ENCODE measurements around the gene PCSK6.

PCSK6 gene

DNA sequence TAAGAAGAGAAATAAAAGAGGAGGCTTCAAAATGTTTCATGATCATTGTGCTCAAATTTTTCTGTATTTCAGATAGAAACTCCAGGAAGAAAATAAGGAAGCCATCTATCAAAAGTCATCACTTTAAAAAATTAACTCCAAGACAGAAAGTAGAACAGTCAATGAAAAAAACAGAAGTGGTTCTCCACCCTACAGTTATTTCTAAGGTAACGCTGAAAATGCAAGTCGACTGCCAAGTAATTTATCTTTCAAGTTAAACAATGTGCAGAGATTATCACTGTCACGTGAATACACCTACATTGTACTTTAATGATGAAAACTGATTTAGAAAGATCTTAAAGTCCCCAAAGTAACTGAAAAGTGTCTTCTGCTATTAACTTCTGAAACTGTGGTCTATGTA, 115.9 kb downstream of the PCSK6 start:
- no peak overlapping the region for H2BK5ac ChIP-seq (ENCODE audit: low read length)

GRCh38 chr15:101372960-101373525, 116.5 kb downstream of the PCSK6 start:
- H2AFZ ChIP-seq (ENCODE audit: low read length): no peak overlapping the region
- no peak overlapping the region for H3K14ac ChIP-seq (ENCODE audit: low read length)
- peaks cover 0 to 18% of the 10 kb centered on the region in 2 donors for H3K4me1 ChIP-seq (ENCODE audit: control insufficient read depth in 2 of 2, insufficient read depth in 1 of 2, low read depth in 1 of 2, low read length in 2 of 2)
- no peak overlapping the region for H2BK120ac ChIP-seq (ENCODE audit: low read depth, low read length)
- no peak overlapping the region for H4K91ac ChIP-seq (ENCODE audit: low read depth, low read length, poor library complexity)
- H4K8ac ChIP-seq (ENCODE audit: low read depth, low read length): no peak overlapping the region
- H3K27me3 ChIP-seq (ENCODE audit: control insufficient read depth in 3 of 3, insufficient read depth in 3 of 3, low read depth in 1 of 3, low read length in 3 of 3): no peaks in the 10 kb centered on the region
- H3K23ac ChIP-seq (ENCODE audit: low read depth, low read length, poor library complexity): no peak overlapping the region
- DNase-seq (ENCODE audit: low spot score): no peak
- no peak overlapping the region for H3K9ac ChIP-seq (ENCODE audit: low read depth, low read length, poor library complexity)
- no peak overlapping the region for H3K4ac ChIP-seq (ENCODE audit: low read length)
- H3K79me1 ChIP-seq (ENCODE audit: low read depth, low read length): no peaks in the 10 kb centered on the region
- H2BK5ac ChIP-seq (ENCODE audit: low read length): no peak overlapping the region
- no CpG with 5 or more reads among the region's 11 CpGs for WGBS, 2 donors (ENCODE audit: extremely low coverage in 2 of 2, insufficient read length in 2 of 2, insufficient replicate concordance in 1 of 2)
- no peak overlapping the region for H2AK5ac ChIP-seq (ENCODE audit: low read depth, low read length)
- H2BK12ac ChIP-seq (ENCODE audit: low read length): no peak overlapping the region
- no peak overlapping the region for H2BK15ac ChIP-seq (ENCODE audit: low read length)
- no peak overlapping the region for H3K27ac ChIP-seq (replicated peaks; ENCODE audit: low read length)
- no peaks in the 10 kb centered on the region for H3K36me3 ChIP-seq (replicated peaks in 1 of 2; ENCODE audit: control insufficient read depth in 2 of 2, insufficient read depth in 2 of 2, low read length in 2 of 2)
- H3K9me3 ChIP-seq (replicated peaks in 1 of 2; ENCODE audit: control insufficient read depth in 2 of 2, insufficient read depth in 1 of 2, low read depth in 1 of 2, low read length in 2 of 2): no peaks in the 10 kb centered on the region
- H3K18ac ChIP-seq (ENCODE audit: low read length): no peak overlapping the region
- H3K4me3 ChIP-seq (ENCODE audit: low read length in 2 of 2): no peak overlapping the region
- H3K4me2 ChIP-seq (ENCODE audit: insufficient read depth, low read length, poor library complexity, severe bottlenecking): no peak overlapping the region

More for the DNA sequence above, 115.9 kb downstream of the PCSK6 start:
- H2BK15ac ChIP-seq (ENCODE audit: low read length): no peak overlapping the region
- no peak overlapping the region for H3K4ac ChIP-seq (ENCODE audit: low read length)
- H3K23ac ChIP-seq (ENCODE audit: low read depth, low read length, poor library complexity): no peak overlapping the region
- no peaks in the 10 kb centered on the region for H3K36me3 ChIP-seq (replicated peaks in 1 of 2; ENCODE audit: control insufficient read depth in 2 of 2, insufficient read depth in 2 of 2, low read length in 2 of 2)
- no peak for DNase-seq (ENCODE audit: low spot score)
- no peaks in the 10 kb centered on the region for H3K9me3 ChIP-seq (replicated peaks in 1 of 2; ENCODE audit: control insufficient read depth in 2 of 2, insufficient read depth in 1 of 2, low read depth in 1 of 2, low read length in 2 of 2)
- H3K14ac ChIP-seq (ENCODE audit: low read length): no peak overlapping the region
- no peak overlapping the region for H3K18ac ChIP-seq (ENCODE audit: low read length)
- H2AFZ ChIP-seq (ENCODE audit: low read length): no peak overlapping the region
- no peak overlapping the region for H3K9ac ChIP-seq (ENCODE audit: low read depth, low read length, poor library complexity)
- no peak overlapping the region for H3K4me3 ChIP-seq (ENCODE audit: low read length in 2 of 2)
- no peaks in the 10 kb centered on the region for H3K27me3 ChIP-seq (ENCODE audit: control insufficient read depth in 3 of 3, insufficient read depth in 3 of 3, low read depth in 1 of 3, low read length in 3 of 3)
- H3K4me2 ChIP-seq (ENCODE audit: insufficient read depth, low read length, poor library complexity, severe bottlenecking): no peak overlapping the region
- no peak overlapping the region for H2BK12ac ChIP-seq (ENCODE audit: low read length)
- no peak overlapping the region for H2BK120ac ChIP-seq (ENCODE audit: low read depth, low read length)
- peaks cover 0 to 18% of the 10 kb centered on the region in 2 donors for H3K4me1 ChIP-seq (ENCODE audit: control insufficient read depth in 2 of 2, insufficient read depth in 1 of 2, low read depth in 1 of 2, low read length in 2 of 2)
- H4K91ac ChIP-seq (ENCODE audit: low read depth, low read length, poor library complexity): no peak overlapping the region
- no peak overlapping the region for H4K8ac ChIP-seq (ENCODE audit: low read depth, low read length)
- no CpG with 5 or more reads among the region's 3 CpGs for WGBS, 2 donors (ENCODE audit: extremely low coverage in 2 of 2, insufficient read length in 2 of 2, insufficient replicate concordance in 1 of 2)
- H2AK5ac ChIP-seq (ENCODE audit: low read depth, low read length): no peak overlapping the region
- H3K79me1 ChIP-seq (ENCODE audit: low read depth, low read length): no peaks in the 10 kb centered on the region
- no peak overlapping the region for H3K27ac ChIP-seq (replicated peaks; ENCODE audit: low read length)

DNA sequence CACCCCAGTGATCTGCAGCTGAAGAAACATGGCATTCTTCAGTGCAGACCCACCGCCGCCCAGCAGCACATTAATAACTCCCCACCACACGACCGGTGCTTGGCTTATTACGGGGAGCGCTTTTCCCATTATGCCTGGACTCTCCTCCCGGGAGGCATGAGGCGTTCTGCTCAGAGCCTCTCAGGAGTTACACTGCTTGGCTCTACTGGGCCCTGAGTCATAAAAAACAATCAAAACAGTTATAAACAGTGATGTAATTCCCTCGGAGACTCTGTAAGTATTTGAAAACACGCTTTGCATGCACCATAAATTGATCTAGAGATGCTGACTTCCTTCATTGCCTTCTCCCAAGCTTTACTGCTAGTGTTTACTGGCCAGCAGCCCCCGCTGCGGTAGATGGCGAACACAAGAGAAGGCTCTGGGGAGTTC, 117.3 kb downstream of the PCSK6 start:
- H3K79me1 ChIP-seq (ENCODE audit: low read depth, low read length): no peaks in the 10 kb centered on the region
- H3K4me1 ChIP-seq (ENCODE audit: control insufficient read depth in 2 of 2, insufficient read depth in 1 of 2, low read depth in 1 of 2, low read length in 2 of 2): peaks cover 0 to 18% of the 10 kb centered on the region in 2 donors
- no peak overlapping the region for H4K8ac ChIP-seq (ENCODE audit: low read depth, low read length)
- H2BK120ac ChIP-seq (ENCODE audit: low read depth, low read length): no peak overlapping the region
- no peak overlapping the region for H3K27ac ChIP-seq (replicated peaks; ENCODE audit: low read length)
- WGBS, 2 donors (ENCODE audit: extremely low coverage in 2 of 2, insufficient read length in 2 of 2, insufficient replicate concordance in 1 of 2): no CpG with 5 or more reads among the region's 13 CpGs
- H3K9me3 ChIP-seq (replicated peaks in 1 of 2; ENCODE audit: control insufficient read depth in 2 of 2, insufficient read depth in 1 of 2, low read depth in 1 of 2, low read length in 2 of 2): no peaks in the 10 kb centered on the region
- H2BK15ac ChIP-seq (ENCODE audit: low read length): no peak overlapping the region
- no peak for DNase-seq (ENCODE audit: low spot score)
- H2BK5ac ChIP-seq (ENCODE audit: low read length): no peak overlapping the region
- no peak overlapping the region for H4K91ac ChIP-seq (ENCODE audit: low read depth, low read length, poor library complexity)
- H3K9ac ChIP-seq (ENCODE audit: low read depth, low read length, poor library complexity): no peak overlapping the region
- no peak overlapping the region for H3K18ac ChIP-seq (ENCODE audit: low read length)
- peak overlapping the region; percentile 56 for H3K14ac ChIP-seq (ENCODE audit: low read length)
- no peaks in the 10 kb centered on the region for H3K27me3 ChIP-seq (ENCODE audit: control insufficient read depth in 3 of 3, insufficient read depth in 3 of 3, low read depth in 1 of 3, low read length in 3 of 3)
- peak overlapping the region; percentile 19 for H3K4ac ChIP-seq (ENCODE audit: low read length)
- H3K23ac ChIP-seq (ENCODE audit: low read depth, low read length, poor library complexity): no peak overlapping the region
- H2AFZ ChIP-seq (ENCODE audit: low read length): no peak overlapping the region
- no peaks in the 10 kb centered on the region for H3K36me3 ChIP-seq (replicated peaks in 1 of 2; ENCODE audit: control insufficient read depth in 2 of 2, insufficient read depth in 2 of 2, low read length in 2 of 2)
- no peak overlapping the region for H3K4me3 ChIP-seq (ENCODE audit: low read length in 2 of 2)
- peak overlapping the region; percentile 62 for H2AK5ac ChIP-seq (ENCODE audit: low read depth, low read length)
- H2BK12ac ChIP-seq (ENCODE audit: low read length): no peak overlapping the region
- no peak overlapping the region for H3K4me2 ChIP-seq (ENCODE audit: insufficient read depth, low read length, poor library complexity, severe bottlenecking)

DNA sequence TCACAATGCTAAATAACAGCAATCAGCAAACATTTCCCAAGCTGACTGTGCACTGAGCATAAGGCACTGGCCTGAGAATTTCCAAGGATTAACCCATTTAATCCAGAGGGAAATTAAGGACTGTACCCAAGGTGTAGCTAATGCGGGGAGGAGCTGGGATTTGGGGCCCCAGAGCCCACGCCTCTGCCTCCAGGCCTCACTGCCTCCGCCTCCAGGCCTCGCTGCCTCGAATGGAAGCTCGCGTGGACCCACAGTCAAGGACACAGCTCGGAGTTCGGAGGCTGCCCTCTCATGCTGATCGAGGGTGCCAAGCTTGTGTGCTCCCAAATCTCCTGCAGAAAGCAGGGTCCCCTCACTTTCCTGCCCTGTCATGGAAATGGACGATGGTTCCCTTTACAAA, 118.0 kb downstream of the PCSK6 start:
- no peak overlapping the region for H3K4ac ChIP-seq (ENCODE audit: low read length)
- no peak overlapping the region for H2BK15ac ChIP-seq (ENCODE audit: low read length)
- H4K91ac ChIP-seq (ENCODE audit: low read depth, low read length, poor library complexity): no peak overlapping the region
- no peak overlapping the region for H2BK120ac ChIP-seq (ENCODE audit: low read depth, low read length)
- peaks cover 0 to 22% of the 10 kb centered on the region in 2 donors for H3K4me1 ChIP-seq (ENCODE audit: control insufficient read depth in 2 of 2, insufficient read depth in 1 of 2, low read depth in 1 of 2, low read length in 2 of 2)
- no peaks in the 10 kb centered on the region for H3K79me1 ChIP-seq (ENCODE audit: low read depth, low read length)
- H2BK12ac ChIP-seq (ENCODE audit: low read length): peak overlapping the region; percentile 53
- DNase-seq (ENCODE audit: low spot score): no peak
- no peak overlapping the region for H2AFZ ChIP-seq (ENCODE audit: low read length)
- no peak overlapping the region for H3K14ac ChIP-seq (ENCODE audit: low read length)
- no peak overlapping the region for H3K27ac ChIP-seq (replicated peaks; ENCODE audit: low read length)
- H4K8ac ChIP-seq (ENCODE audit: low read depth, low read length): no peak overlapping the region
- no peak overlapping the region for H2BK5ac ChIP-seq (ENCODE audit: low read length)
- H3K36me3 ChIP-seq (replicated peaks in 1 of 2; ENCODE audit: control insufficient read depth in 2 of 2, insufficient read depth in 2 of 2, low read length in 2 of 2): no peaks in the 10 kb centered on the region
- H3K9ac ChIP-seq (ENCODE audit: low read depth, low read length, poor library complexity): no peak overlapping the region
- H3K18ac ChIP-seq (ENCODE audit: low read length): peak overlapping the region; percentile 93
- H3K4me3 ChIP-seq (ENCODE audit: low read length in 2 of 2): no peak overlapping the region
- H2AK5ac ChIP-seq (ENCODE audit: low read depth, low read length): no peak overlapping the region
- H3K9me3 ChIP-seq (replicated peaks in 1 of 2; ENCODE audit: control insufficient read depth in 2 of 2, insufficient read depth in 1 of 2, low read depth in 1 of 2, low read length in 2 of 2): no peaks in the 10 kb centered on the region
- H3K4me2 ChIP-seq (ENCODE audit: insufficient read depth, low read length, poor library complexity, severe bottlenecking): no peak overlapping the region
- no CpG with 5 or more reads among the region's 11 CpGs for WGBS, 2 donors (ENCODE audit: extremely low coverage in 2 of 2, insufficient read length in 2 of 2, insufficient replicate concordance in 1 of 2)
- H3K23ac ChIP-seq (ENCODE audit: low read depth, low read length, poor library complexity): no peak overlapping the region
- H3K27me3 ChIP-seq (ENCODE audit: control insufficient read depth in 3 of 3, insufficient read depth in 3 of 3, low read depth in 1 of 3, low read length in 3 of 3): no peaks in the 10 kb centered on the region
